HG03439 (cell line): Measurements from ENCODE around the gene LCN6.
"Not testable (repeated sequence)": the region's sequence is repeated elsewhere in the genome, so short reads cannot be mapped to it uniquely, and the experiment has no call there.

ENCODE experiments used
- ATAC-seq: cut with Tn5 transposase; IDR thresholded peaks from one replicate; pipeline ENCODE4 v1.9.1; 2021; ENCODE audit warnings: mild to moderate bottlenecking, moderate library complexity; ENCODE audit not compliant: unreplicated experiment

LCN6 gene

GRCh38 chr9:136748201-136748600 is at the start of gene LCN6:
Gene LCN6 (minus strand): TSS chr9:136748525. CDS start chr9:136748483, 42 bp downstream.
- no peak for ATAC-seq

- not testable (repeated sequence) for ATAC-seq
These were observed 48.5 kb upstream of the LCN6 start for GRCh38 chr9:136796775-136797347.

GRCh38 chr9:136796238-136796774 is 48.0 kb upstream of the LCN6 start, which contains the start of gene CCDC183:
Gene CCDC183 (plus strand): TSS chr9:136796338. CDS start chr9:136796398, 60 bp downstream.
- ATAC-seq, result no peak

GRCh38 chr9:136795000-136795348 is 46.6 kb upstream of the LCN6 start:
- no peak for ATAC-seq

- no peak for ATAC-seq
These were observed 46.1 kb upstream of the LCN6 start for GRCh38 chr9:136794281-136794999.

- no peak for ATAC-seq
These were observed 45.0 kb upstream of the LCN6 start for GRCh38 chr9:136793086-136793946.

- ATAC-seq, result no peak
These were observed 44.2 kb upstream of the LCN6 start for GRCh38 chr9:136792321-136793085.

GRCh38 chr9:136791516-136792276 is 43.4 kb upstream of the LCN6 start:
- peak; percentile 19 for ATAC-seq

GRCh38 chr9:136790640-136791515 is 42.6 kb upstream of the LCN6 start, which contains the start of gene TMEM141:
Gene TMEM141 (plus strand): TSS chr9:136791344. CDS start chr9:136791371, 27 bp downstream.
- ATAC-seq, result peak; percentile 82

GRCh38 chr9:136789523-136789937 is 41.2 kb upstream of the LCN6 start:
- no peak for ATAC-seq

- not testable (repeated sequence) for ATAC-seq
These were observed 40.6 kb upstream of the LCN6 start for GRCh38 chr9:136788644-136789522.

GRCh38 chr9:136787690-136788400 is 39.5 kb upstream of the LCN6 start:
- no peak for ATAC-seq

GRCh38 chr9:136786983-136787382 is 38.7 kb upstream of the LCN6 start:
- not testable (repeated sequence) for ATAC-seq

GRCh38 chr9:136786451-136786850 is 38.1 kb upstream of the LCN6 start:
- no peak for ATAC-seq

GRCh38 chr9:136785565-136786355 is 37.4 kb upstream of the LCN6 start:
- not testable (repeated sequence) for ATAC-seq

- ATAC-seq, result no peak
These were observed 36.7 kb upstream of the LCN6 start for GRCh38 chr9:136784997-136785361.
